ENCODE results near the gene CHAD. TPM values are rescaled to one million over a fixed set of nuclear protein-coding genes. Genes with fewer than 3 reads are reported as not detected.

The CHAD gene
- total and polyA plus RNA-seq, 2 of the 4 experiments (the other 2 are of a cell fraction) = 0.03 TPM; not detected in 1

GRCh38 chr17:50444841-50445715, 23.6 kb downstream of the CHAD start:
- peaks cover 11% of the 10 kb centered on the region; the same call in 1 of the 2 replicates for H4K20me1 ChIP-seq (ENCODE audit: insufficient read depth, low read length)
- dilution Hi-C loops (cut with HindIII; ENCODE audit: low sequenced_read_pairs, unreplicated experiment) (no loop called here), in situ Hi-C loops (cut with MboI; ENCODE audit: low sequenced_read_pairs) (no loop called here), intact Hi-C loops (cut with micrococcal nuclease) (no loop called here)
- H3K4ac ChIP-seq (ENCODE audit: low read depth, low read length) = no peak overlapping the region
- no peak overlapping the region for H2BK15ac ChIP-seq (ENCODE audit: low read depth, low read length)
- no peak overlapping the region for H2AFZ ChIP-seq (replicated peaks; ENCODE audit: low read length, poor library complexity)
- H3K79me1 ChIP-seq (ENCODE audit: low read depth in 1 of 2, low read length in 2 of 2) = peaks cover 0 to 16% of the 10 kb centered on the region in 2 experiments; a peak in 2 of 4 replicates
- H3K27me3 ChIP-seq (ENCODE audit: control insufficient read depth, insufficient read depth, low read length) = no peaks in the 10 kb centered on the region
- H3K9ac ChIP-seq (ENCODE audit: low read depth, low read length) = no peak overlapping the region
- H4K5ac ChIP-seq (ENCODE audit: low read depth, low read length) = no peak overlapping the region
- ChIA-PET CTCF (no interaction called here), POLR2A (ENCODE audit: unreplicated experiment) (no interaction called here)
- H3K9me1 ChIP-seq (ENCODE audit: insufficient read depth, low read length) = 0 out of 2 replicates have a peak, but pooled peaks cover 7% of the 10 kb centered on the region
- H2BK120ac ChIP-seq (ENCODE audit: low read depth, low read length) = no peak overlapping the region
- H2AK9ac ChIP-seq (replicated peaks; ENCODE audit: low read depth, low read length, poor library complexity) = no peak overlapping the region
- no peak for DNase-seq
- no peak overlapping the region for H3K23ac ChIP-seq (ENCODE audit: low read depth, low read length)
- H3K36me3 ChIP-seq (ENCODE audit: control insufficient read depth, insufficient read depth, low read length) = 0 out of 2 replicates have a peak, but pooled peaks cover 1% of the 10 kb centered on the region
- no peak overlapping the region for H3K14ac ChIP-seq (replicated peaks; ENCODE audit: low read depth, low read length)
- H4K91ac ChIP-seq (ENCODE audit: insufficient read depth, low read depth, low read length) = no peak overlapping the region
- no peak for ATAC-seq (ENCODE audit: low read depth)
- no CpG with 5 or more reads among the region's 6 CpGs for WGBS, 2 experiments (ENCODE audit: extremely low coverage in 2 of 2, insufficient read length in 1 of 2)
- no peak overlapping the region for H4K8ac ChIP-seq (ENCODE audit: low read depth in 2 of 2, low read length in 2 of 2)
- no peak overlapping the region for H3K27ac ChIP-seq (ENCODE audit: insufficient read depth, low read length)
- no peaks in the 10 kb centered on the region for H3K9me3 ChIP-seq (ENCODE audit: control insufficient read depth, insufficient read depth, low read length)
- BruUV-seq (replicated peaks) = no TSS peak
- no peak overlapping the region for H2BK5ac ChIP-seq (ENCODE audit: low read depth, low read length, poor library complexity, severe bottlenecking)
- H3K4me1 ChIP-seq (ENCODE audit: control insufficient read depth, insufficient read depth, low read length) = peaks cover 4% of the 10 kb centered on the region; the same call in 1 of the 2 replicates
- no peak overlapping the region for H2BK20ac ChIP-seq (ENCODE audit: low read depth, low read length)
- no peak overlapping the region for H3K4me3 ChIP-seq (ENCODE audit: insufficient read depth, low read depth, low read length)
- H3K18ac ChIP-seq (ENCODE audit: low read depth, low read length) = no peak overlapping the region
- no peak overlapping the region for H3K4me2 ChIP-seq (ENCODE audit: low read depth, low read length)
- no peak overlapping the region for H2AK5ac ChIP-seq (ENCODE audit: low read depth, low read length)
- no peak overlapping the region for H3K56ac ChIP-seq (ENCODE audit: extremely low read depth, insufficient read depth, low read length)
- TF ChIP-seq USF2 (IDR thresholded peaks at IDR 0.05; ENCODE audit: low read depth, low read length) (no peak), CEBPB (IDR thresholded peaks at IDR 0.05; ENCODE audit: low read depth, low read length) (no peak), BHLHE40 (IDR thresholded peaks at IDR 0.05; ENCODE audit: low read depth, low read length) (no peak), NFE2L2 (IDR thresholded peaks at IDR 0.05; ENCODE audit: low read depth, low read length) (no peak), ELK1 (IDR thresholded peaks at IDR 0.05; ENCODE audit: borderline replicate concordance, low read depth, low read length) (no peak), RAD21 (IDR thresholded peaks at IDR 0.05; ENCODE audit: low read length) (no peak), FOS (IDR thresholded peaks at IDR 0.05; ENCODE audit: low read depth, low read length) (no peak), SMC3 (IDR thresholded peaks at IDR 0.05; ENCODE audit: low read depth, low read length) (no peak), RFX5 (IDR thresholded peaks at IDR 0.05; ENCODE audit: low read depth, low read length) (no peak), CHD1 (IDR thresholded peaks at IDR 0.05; ENCODE audit: low read depth, low read length) (no peak), POLR2A (IDR thresholded peaks at IDR 0.05; ENCODE audit: low read depth, low read length) (no peak), MAZ (IDR thresholded peaks at IDR 0.05; ENCODE audit: borderline replicate concordance, low read depth, low read length) (no peak), MAFK (IDR thresholded peaks at IDR 0.05; ENCODE audit: low read depth, low read length) (no peak), MXI1 (IDR thresholded peaks at IDR 0.05; ENCODE audit: borderline replicate concordance, low read depth, low read length) (no peak), RCOR1 (IDR thresholded peaks at IDR 0.05; ENCODE audit: insufficient replicate concordance, low read length) (no peak)
